SK-N-SH treated with all-trans-retinoic acid at 6 μM for 48 hours (cell line): ENCODE data around the gene PTGER3.

Experiments
- ARNTL ChIP-seq: fragments of 450-650 bp; formaldehyde crosslinking; IDR thresholded peaks from 2 replicates; pipeline ENCODE4 v1.5.0; 2020; ENCODE audit warnings: low read depth, mild to moderate bottlenecking, moderate library complexity, borderline replicate concordance
- CSDC2 ChIP-seq: fragments of 250-450 bp; sonication (Bioruptor Pico); IDR thresholded peaks from 2 replicates; pipeline ENCODE4 v1.5.0; 2020; ENCODE audit warnings: mild to moderate bottlenecking, moderate library complexity
- TF ChIP-seq, protein P1 (sequence below): fragments of 250-450 bp; sonication (Bioruptor Pico); IDR thresholded peaks from 2 replicates; pipeline ENCODE4 v1.8.0; 2020; ENCODE audit warnings: mild to moderate bottlenecking, moderate library complexity, borderline replicate concordance

DNA sequence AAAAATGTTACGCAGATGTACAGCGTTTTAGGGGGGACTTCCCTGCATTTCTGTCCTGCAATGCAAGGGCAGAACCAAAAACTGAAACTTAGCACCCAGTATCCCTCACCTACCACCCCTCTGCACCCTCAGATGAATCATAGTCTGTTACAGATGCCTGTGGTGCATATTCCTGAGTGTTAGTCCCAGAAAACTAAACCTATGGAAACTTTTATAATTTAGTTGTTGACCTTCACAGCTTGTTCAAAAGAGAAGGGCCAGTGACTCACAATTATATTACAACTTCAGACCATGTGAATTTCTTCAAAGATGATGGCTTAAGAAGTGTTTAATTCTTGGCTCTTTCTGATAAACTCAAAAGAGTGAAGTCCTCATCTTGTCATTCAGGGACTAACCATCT is 5.8 kb downstream of the PTGER3 start:
- no peak for TF ChIP-seq ARNTL
- TF ChIP-seq, protein P1, sequence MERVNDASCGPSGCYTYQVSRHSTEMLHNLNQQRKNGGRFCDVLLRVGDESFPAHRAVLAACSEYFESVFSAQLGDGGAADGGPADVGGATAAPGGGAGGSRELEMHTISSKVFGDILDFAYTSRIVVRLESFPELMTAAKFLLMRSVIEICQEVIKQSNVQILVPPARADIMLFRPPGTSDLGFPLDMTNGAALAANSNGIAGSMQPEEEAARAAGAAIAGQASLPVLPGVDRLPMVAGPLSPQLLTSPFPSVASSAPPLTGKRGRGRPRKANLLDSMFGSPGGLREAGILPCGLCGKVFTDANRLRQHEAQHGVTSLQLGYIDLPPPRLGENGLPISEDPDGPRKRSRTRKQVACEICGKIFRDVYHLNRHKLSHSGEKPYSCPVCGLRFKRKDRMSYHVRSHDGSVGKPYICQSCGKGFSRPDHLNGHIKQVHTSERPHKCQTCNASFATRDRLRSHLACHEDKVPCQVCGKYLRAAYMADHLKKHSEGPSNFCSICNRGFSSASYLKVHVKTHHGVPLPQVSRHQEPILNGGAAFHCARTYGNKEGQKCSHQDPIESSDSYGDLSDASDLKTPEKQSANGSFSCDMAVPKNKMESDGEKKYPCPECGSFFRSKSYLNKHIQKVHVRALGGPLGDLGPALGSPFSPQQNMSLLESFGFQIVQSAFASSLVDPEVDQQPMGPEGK, result no peak
- no peak for TF ChIP-seq CSDC2 (CRISPR knock-in tag)
